Ramos (cell line): ENCODE measurements around the gene PAQR5.
"Not testable (repeated sequence)": the region's sequence is repeated elsewhere in the genome, so short reads cannot be mapped to it uniquely, and the experiment has no call there.

Source experiments
- in situ Hi-C: fragments of 300-500 bp; cut with MboI; formaldehyde crosslinking; loops from one replicate; pipeline ENCODE4 v1.14.3; 2022; ENCODE audit warnings: low sequenced_read_pairs; ENCODE audit not compliant: unreplicated experiment

The PAQR5 gene

GRCh38 chr15:69413822-69414700, 115.3 kb downstream of the PAQR5 start, which contains the start of gene KIF23:
Gene KIF23, plus strand, starts transcription at chr15:69414349. Its CDS starts 117 bp downstream, at chr15:69414466.
- in situ Hi-C loops = no loop called here

DNA sequence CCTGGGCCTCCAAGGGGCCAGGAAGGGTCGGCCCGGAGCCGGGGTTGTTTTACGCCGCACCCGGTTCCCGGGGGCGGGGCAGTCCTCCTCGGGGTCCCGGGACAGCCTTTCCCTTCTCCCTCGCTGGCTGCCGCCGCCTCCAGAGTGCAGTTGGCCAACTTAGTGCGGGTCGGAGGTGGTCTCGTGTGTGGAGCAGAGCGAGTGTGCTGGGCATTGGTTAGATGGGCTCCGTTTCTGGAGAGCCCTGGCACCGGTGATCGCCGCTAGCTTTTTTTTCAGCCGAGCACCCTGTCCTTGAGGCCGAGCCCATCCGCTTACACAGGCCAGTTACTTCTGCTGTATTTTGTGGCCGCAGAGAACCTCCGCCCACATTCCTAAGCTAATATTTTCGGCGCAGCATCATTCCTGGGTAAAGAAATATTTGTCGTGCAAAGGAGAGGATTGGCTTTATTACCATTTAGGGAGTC, 116.0 kb downstream of the PAQR5 start:
- in situ Hi-C loops = no loop called here

DNA sequence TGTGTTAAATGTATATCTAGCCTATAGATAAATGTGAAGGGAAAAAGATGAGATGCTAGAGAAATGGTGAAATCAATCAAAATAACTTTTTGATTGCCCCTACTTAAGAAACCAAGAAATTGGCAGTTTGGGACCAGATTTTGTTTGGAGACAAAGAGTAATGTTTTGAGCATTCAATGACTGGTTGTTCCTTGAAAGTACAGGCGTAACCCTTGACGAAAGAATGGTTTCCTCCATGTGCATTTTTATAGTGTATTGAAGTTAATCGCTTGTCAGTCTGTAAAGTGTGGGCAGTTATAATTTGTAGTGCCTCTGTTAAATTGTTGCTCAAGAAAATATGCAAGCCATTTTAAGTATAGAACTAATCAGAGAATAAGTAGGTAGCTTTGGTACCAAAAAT, 116.7 kb downstream of the PAQR5 start:
- in situ Hi-C loops = no loop called here

GRCh38 chr15:69417581-69417980, 118.9 kb downstream of the PAQR5 start:
- in situ Hi-C loops = no loop called here

- in situ Hi-C loops = no loop called here
Measured at GRCh38 chr15:69421498-69421897, 122.8 kb downstream of the PAQR5 start.

DNA sequence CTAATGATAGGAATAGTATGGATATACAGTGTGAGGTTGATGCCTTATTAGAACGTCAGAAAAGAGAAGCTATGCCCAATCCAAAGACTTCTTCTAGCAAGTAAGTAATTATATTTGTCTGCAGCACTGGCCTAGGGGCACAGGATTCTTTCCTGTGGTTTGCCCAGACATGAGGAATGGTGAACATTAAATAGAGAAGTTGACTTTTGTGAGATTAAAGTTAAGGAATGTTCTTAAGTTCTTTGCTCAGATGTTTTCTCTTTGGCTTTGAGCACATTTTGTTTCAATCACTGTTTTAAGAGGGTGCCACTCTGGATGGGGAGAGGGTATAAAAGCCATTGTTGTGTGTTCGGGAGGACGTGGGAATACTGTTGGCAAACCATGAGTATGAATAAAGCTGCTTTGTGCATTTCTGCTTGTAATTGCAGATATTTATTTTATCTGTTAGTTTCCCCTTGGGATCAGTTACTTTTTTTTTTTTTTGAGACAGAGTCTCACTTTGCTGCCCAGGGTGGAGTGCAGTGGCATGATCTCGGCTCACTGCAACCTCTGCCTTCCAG, 123.7 kb downstream of the PAQR5 start:
- in situ Hi-C loops = no loop called here

DNA sequence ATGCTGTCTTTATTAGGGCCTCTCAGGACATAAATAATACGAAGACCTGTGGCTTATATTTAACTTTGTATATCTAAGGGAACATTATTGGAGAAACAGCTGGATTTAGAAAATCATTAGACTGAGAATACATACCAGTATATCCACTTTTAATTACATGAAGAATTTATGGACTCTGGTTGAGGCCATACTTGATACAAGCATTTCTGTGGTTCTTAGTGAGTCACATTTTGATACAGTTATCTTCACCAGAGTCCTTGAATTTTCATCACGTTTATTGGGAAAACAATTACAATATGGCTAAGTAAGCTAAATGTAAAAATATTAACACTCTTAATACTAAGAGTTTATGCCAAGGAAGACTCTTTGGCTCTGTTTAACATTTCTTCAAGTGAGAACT, 125.3 kb downstream of the PAQR5 start:
- in situ Hi-C loops = no loop called here

DNA sequence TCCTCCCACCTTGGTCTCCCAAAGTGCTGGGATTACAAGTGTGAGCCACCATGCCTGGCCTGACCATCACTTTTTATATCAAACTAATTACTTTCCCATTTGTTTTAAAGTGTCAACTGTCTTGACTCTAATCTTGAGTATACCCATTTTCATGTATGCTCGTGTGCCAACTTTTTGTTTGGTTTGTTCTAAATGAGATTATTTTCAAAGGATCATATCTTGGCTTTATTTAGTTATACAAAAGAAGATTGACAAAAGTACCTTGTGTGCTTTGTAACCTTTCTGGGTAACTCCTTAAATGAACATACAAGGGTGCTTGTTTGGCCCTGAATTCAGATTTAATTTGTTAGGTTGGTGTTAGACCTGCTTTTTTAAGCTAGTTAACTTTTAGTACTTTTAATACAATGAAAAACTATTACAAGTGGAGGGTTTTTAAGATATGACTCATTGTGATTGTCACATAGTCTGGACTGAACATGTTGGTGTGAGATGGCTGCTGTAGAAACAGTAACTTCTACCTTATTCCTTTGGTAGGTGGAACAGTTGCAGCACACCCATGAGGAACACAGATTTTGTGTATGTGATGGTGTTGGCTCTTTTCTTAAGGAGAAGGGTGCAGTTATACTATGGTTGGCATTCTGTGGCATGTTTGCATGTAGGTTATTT, 126.2 kb downstream of the PAQR5 start:
- in situ Hi-C loops = no loop called here

GRCh38 chr15:69433831-69434230, 135.1 kb downstream of the PAQR5 start:
- in situ Hi-C loops = no loop called here

DNA sequence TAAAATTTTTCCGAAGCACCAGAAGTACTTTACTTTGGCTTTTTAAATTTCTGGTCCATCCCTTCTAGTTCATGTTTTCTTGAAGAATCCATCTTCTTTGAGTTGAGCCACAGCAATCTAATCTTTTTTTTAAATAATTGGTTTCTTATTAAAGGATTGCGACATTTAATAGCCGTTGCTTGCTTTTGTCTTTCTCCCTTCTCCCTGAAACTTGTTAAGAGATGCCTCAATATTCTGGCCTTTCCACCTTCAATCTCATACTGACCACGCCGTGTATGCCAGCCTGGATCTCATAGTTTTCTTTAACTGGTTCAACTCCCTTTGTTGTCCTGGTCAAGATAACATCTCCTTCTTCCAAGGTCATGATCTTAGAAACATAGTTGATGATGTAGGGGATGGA, 135.5 kb downstream of the PAQR5 start:
- in situ Hi-C loops = no loop called here

GRCh38 chr15:69434679-69435078, 136.0 kb downstream of the PAQR5 start:
- in situ Hi-C loops = no loop called here

GRCh38 chr15:69435985-69436384, 137.3 kb downstream of the PAQR5 start:
- in situ Hi-C loops = no loop called here

- in situ Hi-C loops = no loop called here
Measured at GRCh38 chr15:69436951-69437350, 138.2 kb downstream of the PAQR5 start.

- in situ Hi-C loops = no loop called here
Measured at GRCh38 chr15:69439623-69440022, 140.9 kb downstream of the PAQR5 start.

- in situ Hi-C loops = no loop called here
Measured at GRCh38 chr15:69443032-69443611, 144.4 kb downstream of the PAQR5 start.

DNA sequence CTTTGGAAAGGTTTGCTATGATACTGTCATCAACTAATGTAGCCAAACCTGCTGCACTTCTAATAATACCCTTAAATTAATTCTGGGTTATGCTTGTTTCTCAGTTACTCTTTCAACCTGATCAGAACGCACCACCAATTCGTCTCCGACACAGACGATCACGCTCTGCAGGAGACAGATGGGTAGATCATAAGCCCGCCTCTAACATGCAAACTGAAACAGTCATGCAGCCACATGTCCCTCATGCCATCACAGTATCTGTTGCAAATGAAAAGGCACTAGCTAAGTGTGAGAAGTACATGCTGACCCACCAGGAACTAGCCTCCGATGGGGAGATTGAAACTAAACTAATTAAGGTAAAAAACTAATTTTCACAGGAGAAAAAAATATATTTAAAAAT, 146.0 kb downstream of the PAQR5 start:
- in situ Hi-C loops = no loop called here

GRCh38 chr15:69446953-69447352, 148.2 kb downstream of the PAQR5 start:
- in situ Hi-C loops = no loop called here

- in situ Hi-C loops = not testable (repeated sequence)
Measured at GRCh38 chr15:69450221-69450620, 151.5 kb downstream of the PAQR5 start.

DNA sequence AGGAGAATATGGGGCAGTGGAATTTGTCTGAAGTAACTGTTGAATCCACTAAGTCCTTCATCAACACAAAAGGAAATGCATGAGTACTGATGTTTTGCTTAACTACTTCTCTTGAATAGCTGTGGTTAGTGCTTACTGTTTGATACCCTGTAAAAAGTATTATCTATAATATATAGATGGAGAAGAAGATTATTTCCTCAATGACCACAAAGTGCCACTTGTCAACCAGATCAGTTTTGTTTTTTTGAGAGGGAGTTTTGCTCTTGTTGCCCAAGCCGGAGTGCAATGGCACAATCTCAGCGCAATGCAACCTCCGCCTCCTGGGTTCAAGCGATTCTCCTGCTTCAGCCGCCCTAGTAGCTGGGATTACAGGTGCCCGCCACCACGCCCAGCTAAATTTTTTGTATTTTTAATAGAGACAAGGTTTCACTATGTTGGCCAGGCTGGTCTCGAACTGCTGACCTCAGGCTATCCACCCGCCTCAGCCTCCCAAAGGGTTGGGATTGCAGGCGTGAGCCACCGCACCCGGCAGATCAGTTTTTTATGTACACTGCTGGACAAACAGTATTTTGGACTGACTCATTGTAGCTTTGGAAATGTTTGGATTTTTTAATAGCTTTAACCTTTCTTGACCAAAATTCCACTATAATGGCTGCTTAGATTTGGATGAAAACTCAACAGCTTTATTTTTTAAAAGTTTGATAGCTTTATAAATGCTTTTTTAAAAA, 152.4 kb downstream of the PAQR5 start:
- in situ Hi-C loops = no loop called here
